Measurements from ENCODE around the gene CADPS2. TPM values are rescaled to one million over a fixed set of nuclear protein-coding genes. Genes with fewer than 3 reads are reported as not detected.

The CADPS2 gene
- total and polyA plus RNA-seq, 2 of the 4 experiments (the other 2 are of a cell fraction), result 0.10 to 0.54 TPM

DNA sequence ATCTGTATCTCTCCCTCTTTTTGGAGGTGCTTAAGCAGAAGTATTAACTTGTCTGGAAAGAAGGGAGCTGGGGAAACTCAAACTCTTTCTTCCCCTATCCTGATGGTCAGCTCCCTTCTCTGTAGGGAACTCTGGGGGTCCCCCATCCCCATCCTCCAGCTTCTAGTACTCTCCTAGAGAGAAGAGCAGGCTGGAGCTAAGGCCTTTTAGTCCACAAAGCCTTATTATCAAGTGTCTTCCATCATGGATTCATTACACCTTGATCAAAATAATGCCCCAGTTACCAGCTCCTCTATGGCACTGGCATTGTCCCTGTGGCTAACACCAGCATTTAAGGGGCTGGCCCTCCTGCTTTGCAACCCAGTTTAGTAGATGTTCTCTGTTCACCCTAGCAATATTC lies 35.7 kb downstream of the CADPS2 start:
- no peak overlapping the region for H2BK15ac ChIP-seq (ENCODE audit: low read depth, low read length)
- H4K20me1 ChIP-seq (ENCODE audit: insufficient read depth, low read length), result no peaks in the 10 kb centered on the region
- H3K23ac ChIP-seq (ENCODE audit: low read depth, low read length), result no peak overlapping the region
- H4K8ac ChIP-seq (ENCODE audit: low read depth in 2 of 2, low read length in 2 of 2), result no peak overlapping the region
- in situ Hi-C loops (cut with MboI; ENCODE audit: low sequenced_read_pairs) (no loop called here), intact Hi-C loops (cut with micrococcal nuclease) (no loop called here), dilution Hi-C loops (cut with HindIII; ENCODE audit: low sequenced_read_pairs, unreplicated experiment) (no loop called here)
- no peak overlapping the region for H2AK9ac ChIP-seq (replicated peaks; ENCODE audit: low read depth, low read length, poor library complexity)
- H3K18ac ChIP-seq (ENCODE audit: low read depth, low read length), result no peak overlapping the region
- H2AFZ ChIP-seq (replicated peaks; ENCODE audit: low read length, poor library complexity), result no peak overlapping the region
- H3K27ac ChIP-seq (ENCODE audit: insufficient read depth, low read length), result no peak overlapping the region
- no peak for ATAC-seq (ENCODE audit: low read depth)
- ChIA-PET CTCF (interaction anchor here (0.6 kb wide), 1 partner anchor 35 kb away, joined by 3 read pairs; no protein-coding TSS in a partner anchor), POLR2A (ENCODE audit: unreplicated experiment) (no interaction called here)
- H3K4me2 ChIP-seq (ENCODE audit: low read depth, low read length), result no peak overlapping the region
- H3K9me3 ChIP-seq (ENCODE audit: control insufficient read depth, insufficient read depth, low read length), result peaks cover 6% of the 10 kb centered on the region
- no TSS peak for BruUV-seq (replicated peaks)
- no peak for TF ChIP-seq SMC3 (IDR thresholded peaks at IDR 0.05; ENCODE audit: low read depth, low read length)
- no peak for TF ChIP-seq MAZ (IDR thresholded peaks at IDR 0.05; ENCODE audit: borderline replicate concordance, low read depth, low read length)
- TF ChIP-seq ELK1 (IDR thresholded peaks at IDR 0.05; ENCODE audit: borderline replicate concordance, low read depth, low read length), result no peak
- TF ChIP-seq NFE2L2 (IDR thresholded peaks at IDR 0.05; ENCODE audit: low read depth, low read length), result no peak
- no peak for TF ChIP-seq RFX5 (IDR thresholded peaks at IDR 0.05; ENCODE audit: low read depth, low read length)
- no peak for TF ChIP-seq RAD21 (IDR thresholded peaks at IDR 0.05; ENCODE audit: low read length)
- TF ChIP-seq MAFK (IDR thresholded peaks at IDR 0.05; ENCODE audit: low read depth, low read length), result no peak
- no peak for TF ChIP-seq USF2 (IDR thresholded peaks at IDR 0.05; ENCODE audit: low read depth, low read length)
- no peak for TF ChIP-seq MXI1 (IDR thresholded peaks at IDR 0.05; ENCODE audit: borderline replicate concordance, low read depth, low read length)
- no peak for TF ChIP-seq FOS (IDR thresholded peaks at IDR 0.05; ENCODE audit: low read depth, low read length)
- TF ChIP-seq POLR2A (IDR thresholded peaks at IDR 0.05; ENCODE audit: low read depth, low read length), result no peak
- TF ChIP-seq CHD1 (IDR thresholded peaks at IDR 0.05; ENCODE audit: low read depth, low read length), result no peak
- TF ChIP-seq BHLHE40 (IDR thresholded peaks at IDR 0.05; ENCODE audit: low read depth, low read length), result no peak
- TF ChIP-seq CEBPB (IDR thresholded peaks at IDR 0.05; ENCODE audit: low read depth, low read length), result no peak
- TF ChIP-seq, protein P1, sequence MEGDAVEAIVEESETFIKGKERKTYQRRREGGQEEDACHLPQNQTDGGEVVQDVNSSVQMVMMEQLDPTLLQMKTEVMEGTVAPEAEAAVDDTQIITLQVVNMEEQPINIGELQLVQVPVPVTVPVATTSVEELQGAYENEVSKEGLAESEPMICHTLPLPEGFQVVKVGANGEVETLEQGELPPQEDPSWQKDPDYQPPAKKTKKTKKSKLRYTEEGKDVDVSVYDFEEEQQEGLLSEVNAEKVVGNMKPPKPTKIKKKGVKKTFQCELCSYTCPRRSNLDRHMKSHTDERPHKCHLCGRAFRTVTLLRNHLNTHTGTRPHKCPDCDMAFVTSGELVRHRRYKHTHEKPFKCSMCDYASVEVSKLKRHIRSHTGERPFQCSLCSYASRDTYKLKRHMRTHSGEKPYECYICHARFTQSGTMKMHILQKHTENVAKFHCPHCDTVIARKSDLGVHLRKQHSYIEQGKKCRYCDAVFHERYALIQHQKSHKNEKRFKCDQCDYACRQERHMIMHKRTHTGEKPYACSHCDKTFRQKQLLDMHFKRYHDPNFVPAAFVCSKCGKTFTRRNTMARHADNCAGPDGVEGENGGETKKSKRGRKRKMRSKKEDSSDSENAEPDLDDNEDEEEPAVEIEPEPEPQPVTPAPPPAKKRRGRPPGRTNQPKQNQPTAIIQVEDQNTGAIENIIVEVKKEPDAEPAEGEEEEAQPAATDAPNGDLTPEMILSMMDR (conservative IDR thresholded peaks at IDR 0.05; ENCODE audit: low read depth, low read length), result no peak
- no peak overlapping the region for H4K5ac ChIP-seq (ENCODE audit: low read depth, low read length)
- H2AK5ac ChIP-seq (ENCODE audit: low read depth, low read length), result no peak overlapping the region
- no peak overlapping the region for H3K56ac ChIP-seq (ENCODE audit: extremely low read depth, insufficient read depth, low read length)
- no peaks in the 10 kb centered on the region for H3K27me3 ChIP-seq (ENCODE audit: control insufficient read depth, insufficient read depth, low read length)
- H3K79me1 ChIP-seq (ENCODE audit: low read depth in 1 of 2, low read length in 2 of 2), result no peaks in the 10 kb centered on the region
- no peak overlapping the region for H4K91ac ChIP-seq (ENCODE audit: insufficient read depth, low read depth, low read length)
- H3K14ac ChIP-seq (replicated peaks; ENCODE audit: low read depth, low read length), result no peak overlapping the region
- no peak overlapping the region for H3K4me3 ChIP-seq (ENCODE audit: insufficient read depth, low read depth, low read length)
- H3K4ac ChIP-seq (ENCODE audit: low read depth, low read length), result no peak overlapping the region
- no peak overlapping the region for H3K9ac ChIP-seq (ENCODE audit: low read depth, low read length)
- no peak overlapping the region for H2BK20ac ChIP-seq (ENCODE audit: low read depth, low read length)
- H3K36me3 ChIP-seq (ENCODE audit: control insufficient read depth, insufficient read depth, low read length), result no peaks in the 10 kb centered on the region
- H3K4me1 ChIP-seq (ENCODE audit: control insufficient read depth, insufficient read depth, low read length), result no peaks in the 10 kb centered on the region
- H2BK5ac ChIP-seq (ENCODE audit: low read depth, low read length, poor library complexity, severe bottlenecking), result no peak overlapping the region
- no peak for DNase-seq
- H2BK120ac ChIP-seq (ENCODE audit: low read depth, low read length), result no peak overlapping the region
- no peaks in the 10 kb centered on the region for H3K9me1 ChIP-seq (ENCODE audit: insufficient read depth, low read length)
